Neural crest cell (in vitro differentiated cells): Measurements from ENCODE around the gene FMNL3. TPM values are rescaled to one million over a fixed set of nuclear protein-coding genes. Genes with fewer than 3 reads are reported as not detected.

Experiments used
- DNase-seq: peaks from one replicate; pipeline ENCODE4 v3.0.0; 2021; ENCODE audit warnings: low read depth, mixed read lengths, low spot score
- H3K27ac Mint-ChIP-seq: one replicate; pipeline ENCODE4 v1.8.0; 2021; ENCODE audit warnings: mild to moderate bottlenecking, mixed read lengths; ENCODE audit not compliant: unreplicated experiment
- H3K27me3 Mint-ChIP-seq: 2 replicates; pipeline ENCODE4 v1.8.0; 2021; ENCODE audit warnings: low read depth, mild to moderate bottlenecking, mixed read lengths
- H3K36me3 Mint-ChIP-seq: 2 replicates; pipeline ENCODE4 v1.8.0; 2021; ENCODE audit warnings: low read depth, mild to moderate bottlenecking, mixed read lengths
- H3K4me1 Mint-ChIP-seq: 2 replicates; pipeline ENCODE4 v1.8.0; 2021; ENCODE audit warnings: mixed read lengths
- H3K4me3 Mint-ChIP-seq: one replicate; pipeline ENCODE4 v1.8.0; 2021; ENCODE audit warnings: mild to moderate bottlenecking, mixed read lengths
- H3K9me3 Mint-ChIP-seq: 2 replicates; pipeline ENCODE4 v1.8.0; 2021; ENCODE audit warnings: mixed read lengths
- CTCF ChIP-seq: fragments of 200-600 bp; sonication (generic); conservative IDR thresholded peaks from 2 replicates; pipeline ENCODE4 v1.5.0; 2021; ENCODE audit warnings: antibody characterized with exemption, mild to moderate bottlenecking
- total RNA-seq: library from RNA; stranded (reverse); gene quantifications from 2 replicates; pipeline ENCODE4 v1.2.1, GENCODE V29; 2021

Gene FMNL3
- total RNA-seq, 1 donor from 2014 or later, result 38.9 TPM

GRCh38 chr12:49623142-49623904, 83.9 kb downstream of the FMNL3 start, which contains the start of gene PRPF40B:
TSS of gene PRPF40B (plus strand) at chr12:49623561. CDS start at chr12:49623591, 30 bp downstream.
- H3K27me3 Mint-ChIP-seq, result peaks cover 11% of the 10 kb centered on the region
- peak; percentile 67 for TF ChIP-seq CTCF
- H3K27ac Mint-ChIP-seq, result peak within 1 kb of the TSS; percentile 21
- peak within 1 kb of the TSS; percentile 91 for H3K4me3 Mint-ChIP-seq
- peaks cover 20% of the 10 kb centered on the region for H3K4me1 Mint-ChIP-seq
- peak; percentile 82 for DNase-seq
- no peaks in the 10 kb centered on the region for H3K36me3 Mint-ChIP-seq
- no peaks in the 10 kb centered on the region for H3K9me3 Mint-ChIP-seq

GRCh38 chr12:49622501-49623141, 84.6 kb downstream of the FMNL3 start:
- TF ChIP-seq CTCF, result no peak
- H3K4me1 Mint-ChIP-seq, result peaks cover 20% of the 10 kb centered on the region
- peak overlapping the region; percentile 21 for H3K27ac Mint-ChIP-seq
- no peak for DNase-seq
- no peaks in the 10 kb centered on the region for H3K36me3 Mint-ChIP-seq
- peak overlapping the region; percentile 91 for H3K4me3 Mint-ChIP-seq
- H3K9me3 Mint-ChIP-seq, result no peaks in the 10 kb centered on the region
- peaks cover 13% of the 10 kb centered on the region for H3K27me3 Mint-ChIP-seq

GRCh38 chr12:49621651-49622500, 85.3 kb downstream of the FMNL3 start:
- no peaks in the 10 kb centered on the region for H3K36me3 Mint-ChIP-seq
- no peaks in the 10 kb centered on the region for H3K9me3 Mint-ChIP-seq
- peaks cover 20% of the 10 kb centered on the region for H3K4me1 Mint-ChIP-seq
- H3K27ac Mint-ChIP-seq, result no peak overlapping the region
- peak overlapping the region; percentile 91 for H3K4me3 Mint-ChIP-seq
- no peak for DNase-seq
- no peak for TF ChIP-seq CTCF
- peaks cover 15% of the 10 kb centered on the region for H3K27me3 Mint-ChIP-seq

GRCh38 chr12:49619286-49619685, 87.9 kb downstream of the FMNL3 start:
- peaks cover 19% of the 10 kb centered on the region for H3K4me1 Mint-ChIP-seq
- no peaks in the 10 kb centered on the region for H3K36me3 Mint-ChIP-seq
- no peak for TF ChIP-seq CTCF
- H3K9me3 Mint-ChIP-seq, result no peaks in the 10 kb centered on the region
- no peak for DNase-seq
- no peak overlapping the region for H3K27ac Mint-ChIP-seq
- H3K4me3 Mint-ChIP-seq, result peak overlapping the region; percentile 58
- H3K27me3 Mint-ChIP-seq, result peaks cover 17% of the 10 kb centered on the region

- Mint-ChIP-seq H3K4me1 (peaks cover 15% of the 10 kb centered on the region), H3K9me3 (no peaks in the 10 kb centered on the region), H3K27ac (no peak overlapping the region), H3K4me3 (no peak overlapping the region), H3K36me3 (no peaks in the 10 kb centered on the region), H3K27me3 (peaks cover 17% of the 10 kb centered on the region)
- no peak for DNase-seq
- TF ChIP-seq CTCF, result no peak
Observed at GRCh38 chr12:49618576-49618975, 88.6 kb downstream of the FMNL3 start.
